Activated naive CD4-positive, alpha-beta T cell treated with anti-CD3 and anti-CD28 coated beads for 36 hours (primary cell): ENCODE measurements around the gene CD163. TPM values are rescaled to one million over a fixed set of nuclear protein-coding genes. Genes with fewer than 3 reads are reported as not detected.
"Not testable (repeated sequence)": the region's sequence is repeated elsewhere in the genome, so short reads cannot be mapped to it uniquely, and the experiment has no call there.

Experiments used
- CTCF ChIA-PET: fragments of 350-600 bp; sonication (Branson Sonifier 250); formaldehyde crosslinking; loops from one replicate; lab custom pipeline; 2021; ENCODE audit warnings: antibody characterized with exemption; lab: Charles Lee
- DNase-seq: peaks from one replicate; pipeline ENCODE4 v3.0.0-alpha.2; 2020
- H3K27ac Mint-ChIP-seq: one replicate; pipeline ENCODE4 v1.8.0; 2021; ENCODE audit warnings: mild to moderate bottlenecking, mixed read lengths
- H3K27me3 Mint-ChIP-seq: one replicate; pipeline ENCODE4 v1.8.0; 2021; ENCODE audit warnings: low read depth, mixed read lengths
- H3K36me3 Mint-ChIP-seq: one replicate; pipeline ENCODE4 v1.8.0; 2021; ENCODE audit warnings: low read depth, mixed read lengths
- H3K4me1 Mint-ChIP-seq: one replicate; pipeline ENCODE4 v1.8.0; 2021; ENCODE audit warnings: low read depth, mixed read lengths
- H3K4me3 Mint-ChIP-seq: one replicate; pipeline ENCODE4 v1.8.0; 2021; ENCODE audit warnings: mild to moderate bottlenecking, moderate library complexity, mixed read lengths
- H3K9me3 Mint-ChIP-seq: one replicate; pipeline ENCODE4 v1.8.0; 2021; ENCODE audit warnings: mixed read lengths
- intact Hi-C: fragments of 100-400 bp; cut with micrococcal nuclease; formaldehyde crosslinking; loops from one replicate; pipeline ENCODE4 v1.15.1; 2023
- total RNA-seq, 2 experiments: library from RNA; stranded (reverse); gene quantifications; one replicate each; pipeline ENCODE4 v1.2.3, GENCODE V29; 2021

Gene CD163
- total RNA-seq, 2 experiments from 2014 or later: not detected

DNA sequence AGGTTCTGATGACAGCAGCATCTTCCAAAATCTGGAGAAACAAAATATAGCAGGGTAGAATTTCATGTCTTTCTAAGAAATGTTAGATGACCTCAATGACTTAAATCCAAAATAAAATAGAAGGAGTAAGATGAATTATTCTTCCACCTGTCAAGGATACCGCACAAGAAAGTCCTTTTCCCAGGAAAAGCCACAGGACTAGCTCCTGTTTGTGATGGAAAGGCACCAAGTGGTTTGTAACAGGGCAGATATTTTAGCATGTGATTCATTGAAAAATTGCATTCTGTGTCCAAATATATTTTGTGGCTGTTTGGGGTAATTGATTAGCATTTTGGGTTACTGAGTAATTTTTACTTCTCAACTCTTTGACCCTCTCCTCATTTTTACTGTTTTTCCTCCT, 62.4 kb downstream of the CD163 start:
- peaks cover 4% of the 10 kb centered on the region for H3K4me1 Mint-ChIP-seq
- DNase-seq: no peak
- H3K36me3 Mint-ChIP-seq: no peaks in the 10 kb centered on the region
- no peaks in the 10 kb centered on the region for H3K9me3 Mint-ChIP-seq
- H3K27me3 Mint-ChIP-seq: peaks cover 26% of the 10 kb centered on the region
- H3K4me3 Mint-ChIP-seq: no peak overlapping the region
- H3K27ac Mint-ChIP-seq: no peak overlapping the region
- CTCF ChIA-PET: no interaction called here
- intact Hi-C loops: no loop called here

DNA sequence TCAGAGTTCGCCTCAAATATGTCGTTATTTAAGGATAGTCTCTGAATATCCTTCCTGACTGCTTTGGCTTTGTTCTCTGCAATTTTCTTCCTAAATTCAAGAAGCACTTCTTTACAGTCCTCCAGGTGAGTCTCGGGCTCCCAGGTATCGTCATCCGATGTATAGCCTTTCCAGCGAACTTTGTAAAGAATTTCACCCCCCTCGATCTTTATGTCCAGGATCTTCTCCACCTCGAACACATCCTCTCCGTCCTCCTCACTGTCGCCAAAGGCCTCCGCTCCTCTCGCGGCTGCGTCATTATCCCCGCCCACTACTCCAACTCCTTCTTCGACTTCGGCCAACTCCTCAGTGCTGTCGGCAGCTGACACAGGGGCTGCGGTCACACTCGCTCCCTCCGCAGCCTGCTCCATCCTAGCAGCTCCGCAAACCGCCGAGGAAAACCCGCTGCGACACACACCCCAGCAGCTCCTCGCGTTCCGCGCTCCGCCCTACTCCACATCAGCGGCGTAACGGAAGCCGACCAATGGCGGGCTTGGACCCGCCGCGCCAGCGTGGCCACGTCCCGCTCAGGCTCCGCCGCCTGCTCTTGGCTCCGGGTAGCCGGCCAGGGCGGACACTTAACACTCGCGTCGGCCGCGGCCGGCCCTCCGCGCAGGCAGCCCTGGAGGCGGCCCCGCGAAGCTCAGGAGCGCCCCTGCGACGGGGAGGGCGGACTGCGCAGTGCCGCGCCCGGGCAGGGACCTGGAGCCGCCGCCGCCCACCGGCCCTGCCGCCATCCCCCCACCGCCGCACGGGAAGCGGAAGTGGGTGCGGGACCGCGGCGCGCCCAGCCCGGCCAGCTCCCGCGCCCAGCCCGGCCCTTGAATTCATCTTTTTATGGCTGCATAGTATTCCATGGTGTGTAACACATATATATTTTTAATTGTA, 63.7 kb downstream of the CD163 start:
- Mint-ChIP-seq H3K9me3 (no peaks in the 10 kb centered on the region), H3K27me3 (peaks cover 26% of the 10 kb centered on the region)

DNA sequence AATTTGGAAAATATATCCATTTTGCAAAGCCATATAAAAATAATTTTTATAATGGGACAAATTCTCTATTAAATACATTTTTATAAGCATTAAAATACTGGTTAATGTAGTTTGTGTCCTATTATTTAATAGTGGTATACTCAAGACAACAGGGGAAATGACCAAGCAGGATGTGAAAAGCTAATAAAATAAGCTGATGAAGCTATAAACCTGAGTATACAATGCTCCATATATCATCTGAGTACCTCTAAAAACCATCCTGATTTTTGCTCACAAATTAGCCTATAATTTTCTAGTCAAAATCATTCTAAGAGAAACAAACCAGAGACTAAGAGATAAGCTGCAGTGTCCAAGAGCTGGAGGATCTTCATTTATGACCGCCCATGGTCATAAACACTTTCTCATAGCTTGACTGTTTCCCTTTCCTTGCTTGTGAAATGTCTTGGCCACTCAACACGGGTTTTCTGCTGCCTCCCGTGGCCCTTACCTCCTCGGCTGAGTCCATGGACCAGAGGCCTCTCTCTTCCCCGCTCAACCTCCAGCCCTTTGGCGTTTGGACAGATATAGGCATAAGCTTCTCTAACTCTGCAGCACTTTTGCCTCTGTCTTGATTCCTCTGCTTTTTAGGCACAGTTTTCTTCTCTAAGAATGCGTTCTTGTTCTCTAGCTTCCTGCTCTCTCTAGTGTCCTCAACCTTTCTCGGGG, 65.1 kb downstream of the CD163 start:
- CTCF ChIA-PET: interaction anchor here (1.0 kb wide), 1 partner anchor 202 kb away, joined by 3 read pairs; no protein-coding TSS in a partner anchor
- H3K9me3 Mint-ChIP-seq, H3K4me3 Mint-ChIP-seq, intact Hi-C loops, H3K36me3 Mint-ChIP-seq, H3K4me1 Mint-ChIP-seq, H3K27ac Mint-ChIP-seq, DNase-seq: not testable (repeated sequence)
- peaks cover 26% of the 10 kb centered on the region for H3K27me3 Mint-ChIP-seq

More for the DNA sequence above, 63.7 kb downstream of the CD163 start:
- Mint-ChIP-seq H3K4me3 (peak overlapping the region; percentile 70), H3K27ac (no peak overlapping the region), H3K4me1 (peaks cover 4% of the 10 kb centered on the region), H3K36me3 (no peaks in the 10 kb centered on the region)
- peak; percentile 40 for DNase-seq
- intact Hi-C loops: no loop called here
- CTCF ChIA-PET: interaction anchor here (0.6 kb wide), 1 partner anchor 296 kb away, joined by 3 read pairs; no protein-coding TSS in a partner anchor

DNA sequence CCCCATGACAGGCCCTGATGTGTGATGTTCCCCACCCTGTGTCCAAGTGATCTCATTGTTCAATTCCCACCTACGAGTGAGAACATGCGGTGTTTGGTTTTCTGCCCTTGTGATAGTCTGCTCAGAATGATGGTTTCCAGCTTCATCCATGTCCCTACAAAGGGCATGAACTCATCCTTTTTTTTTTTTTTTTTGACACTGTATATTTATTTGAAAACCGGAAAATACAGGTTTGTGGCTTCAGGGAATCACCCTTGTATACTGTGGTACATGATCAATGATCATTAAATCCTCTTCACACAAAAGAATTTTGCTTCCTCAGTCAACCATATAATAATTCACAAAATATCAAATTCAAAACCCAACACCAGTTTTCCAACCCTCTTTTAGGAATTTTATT, 66.1 kb downstream of the CD163 start:
- peaks cover 26% of the 10 kb centered on the region for H3K27me3 Mint-ChIP-seq
- DNase-seq, H3K4me3 Mint-ChIP-seq, CTCF ChIA-PET, H3K27ac Mint-ChIP-seq, intact Hi-C loops, H3K4me1 Mint-ChIP-seq, H3K9me3 Mint-ChIP-seq, H3K36me3 Mint-ChIP-seq: not testable (repeated sequence)

DNA sequence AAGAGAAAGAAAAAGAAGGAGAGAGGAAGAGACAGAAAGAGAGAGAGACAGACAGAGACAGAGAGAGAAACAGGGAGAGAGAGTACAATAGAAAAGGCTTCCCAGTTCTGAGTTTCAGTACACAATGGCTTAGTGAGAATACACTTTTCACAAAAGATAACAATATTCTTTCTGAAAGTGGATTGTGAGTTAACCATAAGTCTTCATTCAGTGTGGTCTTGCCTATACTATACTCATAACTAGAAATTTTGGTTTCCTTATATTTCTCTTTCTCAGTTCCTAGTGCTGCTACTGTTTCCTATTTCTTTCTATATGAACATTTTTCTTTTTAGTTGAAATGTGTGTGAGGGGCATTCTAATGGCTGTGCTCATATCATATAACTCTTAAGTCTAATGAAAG, 68.9 kb downstream of the CD163 start:
- CTCF ChIA-PET: no interaction called here
- H3K4me1 Mint-ChIP-seq: peaks cover 2% of the 10 kb centered on the region
- no peak for DNase-seq
- H3K4me3 Mint-ChIP-seq: no peak overlapping the region
- H3K27me3 Mint-ChIP-seq: peaks cover 17% of the 10 kb centered on the region
- intact Hi-C loops: no loop called here
- no peaks in the 10 kb centered on the region for H3K9me3 Mint-ChIP-seq
- H3K36me3 Mint-ChIP-seq: no peaks in the 10 kb centered on the region
- no peak overlapping the region for H3K27ac Mint-ChIP-seq

DNA sequence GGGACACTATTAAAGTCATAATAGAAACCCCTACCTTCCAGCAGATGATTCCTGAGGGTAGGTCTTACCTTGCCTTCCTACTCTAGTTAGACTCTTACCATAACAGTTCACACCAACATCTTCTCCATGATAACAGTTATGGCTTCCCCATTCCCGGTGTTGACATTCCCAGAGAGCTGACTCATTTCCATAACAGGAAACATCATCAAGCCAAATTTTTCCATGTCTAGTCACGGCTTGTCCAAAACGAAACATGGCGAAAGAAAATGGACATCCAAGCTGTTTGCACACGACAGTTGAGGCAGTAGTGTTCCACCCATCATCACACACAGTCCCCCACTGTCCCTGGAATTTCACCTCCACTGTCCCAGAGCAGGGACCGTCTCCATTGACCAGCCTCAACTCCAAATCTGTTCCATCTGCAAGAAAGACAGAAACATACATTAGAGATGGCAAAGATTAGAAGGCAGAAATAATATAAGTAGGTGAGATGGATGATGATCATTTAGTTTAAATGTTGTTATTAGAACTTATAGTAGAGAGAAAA, 70.2 kb downstream of the CD163 start:
- CTCF ChIA-PET: no interaction called here
- peaks cover 5% of the 10 kb centered on the region for H3K27me3 Mint-ChIP-seq
- H3K27ac Mint-ChIP-seq: no peak overlapping the region
- H3K4me3 Mint-ChIP-seq: no peak overlapping the region
- H3K4me1 Mint-ChIP-seq: no peaks in the 10 kb centered on the region
- DNase-seq: no peak
- intact Hi-C loops: no loop called here
- no peaks in the 10 kb centered on the region for H3K9me3 Mint-ChIP-seq
- H3K36me3 Mint-ChIP-seq: no peaks in the 10 kb centered on the region

DNA sequence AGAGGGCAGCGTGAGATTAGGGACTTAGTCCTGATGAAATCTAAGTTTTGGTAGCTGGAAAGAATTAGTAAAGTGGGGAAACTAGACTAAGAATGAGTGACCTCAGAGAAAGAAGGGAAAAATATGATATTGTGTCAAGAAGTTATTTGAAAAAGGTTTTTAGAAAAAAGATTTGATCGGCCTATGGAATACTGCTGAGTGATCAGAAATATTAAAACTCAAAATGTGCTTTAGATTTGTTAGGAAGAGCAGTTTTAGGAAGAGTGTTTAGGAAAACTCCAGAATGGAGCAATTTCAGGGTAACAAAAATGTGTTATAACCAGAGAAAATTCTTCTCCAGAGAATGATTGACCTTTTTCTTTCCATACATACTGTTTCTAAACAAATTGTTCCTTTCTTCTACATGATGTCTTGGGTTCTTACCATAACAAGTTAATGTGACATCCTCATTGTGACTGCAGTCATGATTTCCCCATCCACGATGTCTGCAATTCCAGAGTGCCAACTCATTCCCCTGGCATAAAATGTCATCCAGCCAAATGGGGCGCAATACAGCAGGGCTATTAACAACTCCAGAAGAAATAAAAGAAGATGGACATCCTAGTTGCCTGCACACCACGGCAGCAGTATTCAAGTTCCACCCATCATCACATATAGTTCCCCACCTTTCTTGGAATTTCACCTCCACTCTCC, 71.4 kb downstream of the CD163 start:
- intact Hi-C loops: no loop called here
- Mint-ChIP-seq H3K4me1 (no peaks in the 10 kb centered on the region), H3K4me3 (no peak overlapping the region), H3K27ac (no peak overlapping the region), H3K9me3 (no peaks in the 10 kb centered on the region), H3K27me3 (peaks cover 3% of the 10 kb centered on the region), H3K36me3 (no peaks in the 10 kb centered on the region)
- no peak for DNase-seq
- CTCF ChIA-PET: no interaction called here

Other genes starting within 250 kb of the CD163 start
- not detected for gene ACSM4, start 199.7 kb downstream of the CD163 start, total RNA-seq
- gene CD163L1, start 59.6 kb downstream of the CD163 start, total RNA-seq: not detected
- not detected for gene APOBEC1, start 162.1 kb upstream of the CD163 start, total RNA-seq
- not detected for gene GDF3, start 192.0 kb upstream of the CD163 start, total RNA-seq
- gene DPPA3, start 207.7 kb upstream of the CD163 start, total RNA-seq: not detected
- not detected for gene CLEC4C, start 243.6 kb upstream of the CD163 start, total RNA-seq